PC-9 (cell line): ENCODE measurements around the gene CDX2.

ENCODE experiments used
- CTCF ChIP-seq: fragments of 200-600 bp; sonication (generic); conservative IDR thresholded peaks from 2 replicates; pipeline ENCODE4 v1.6.1; 2017; ENCODE audit warnings: mixed run types, antibody characterized with exemption, mild to moderate bottlenecking, moderate library complexity
- EZH2 ChIP-seq: fragments of 200-600 bp; sonication (generic); IDR thresholded peaks from 2 replicates; pipeline ENCODE4 v1.8.0; 2017; ENCODE audit warnings: antibody characterized with exemption, low read depth

DNA sequence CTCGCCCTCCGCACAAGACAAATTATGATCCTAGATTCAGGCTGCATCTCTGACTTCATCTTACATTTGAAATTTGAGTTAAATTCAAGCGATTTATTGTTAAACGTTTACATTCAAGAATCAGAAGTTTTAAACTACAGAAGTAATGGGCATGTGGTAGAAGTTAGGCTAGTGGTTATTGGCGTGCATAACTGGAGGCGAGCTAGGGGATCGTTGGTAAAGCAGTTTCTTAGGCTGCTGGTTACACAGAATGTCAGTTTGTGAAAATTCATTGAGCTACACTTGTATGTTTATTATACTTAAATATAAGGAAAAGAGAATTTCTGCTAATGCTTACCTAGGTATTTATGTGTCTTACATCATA, 733 bp upstream of the CDX2 start:
- no peak for TF ChIP-seq CTCF
- no peak for TF ChIP-seq EZH2
